HL-60/S4 treated with phorbol 12-myristate 13-acetate at 8.2 ng/mL for 4 days and 3 days (cell line): ENCODE results near the gene HBG2.
"Not testable (repeated sequence)": the region's sequence is repeated elsewhere in the genome, so short reads cannot be mapped to it uniquely, and the experiment has no call there.

Experiments used
- in situ Hi-C: fragments of 300-500 bp; cut with MboI; formaldehyde crosslinking; loops from 2 replicates; pipeline ENCODE4 v1.15.0; 2022; ENCODE audit warnings: low sequenced_read_pairs

The HBG2 gene

DNA sequence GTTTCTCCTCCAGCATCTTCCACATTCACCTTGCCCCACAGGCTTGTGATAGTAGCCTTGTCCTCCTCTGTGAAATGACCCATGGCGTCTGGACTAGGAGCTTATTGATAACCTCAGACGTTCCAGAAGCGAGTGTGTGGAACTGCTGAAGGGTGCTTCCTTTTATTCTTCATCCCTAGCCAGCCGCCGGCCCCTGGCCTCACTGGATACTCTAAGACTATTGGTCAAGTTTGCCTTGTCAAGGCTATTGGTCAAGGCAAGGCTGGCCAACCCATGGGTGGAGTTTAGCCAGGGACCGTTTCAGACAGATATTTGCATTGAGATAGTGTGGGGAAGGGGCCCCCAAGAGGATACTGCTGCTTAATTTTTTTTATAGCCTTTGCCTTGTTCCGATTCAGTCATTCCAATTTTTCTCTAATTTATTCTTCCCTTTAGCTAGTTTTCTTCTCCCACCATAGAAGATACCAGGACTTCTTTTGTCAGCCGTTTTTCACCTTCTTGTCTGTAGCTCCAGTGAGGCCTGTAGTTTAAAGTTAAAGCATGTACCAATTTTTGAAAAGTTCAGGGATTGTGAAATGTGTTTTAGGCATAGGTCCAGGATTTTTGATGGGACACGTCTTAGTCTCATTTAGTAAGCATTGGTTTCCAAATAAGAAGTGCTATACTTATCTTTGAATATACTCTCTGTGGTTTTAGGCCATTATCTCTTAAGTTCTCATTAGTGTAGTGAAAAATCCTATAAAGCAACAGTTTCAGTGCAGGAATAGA, at the start of gene HBG2:
Gene HBG2, minus strand, starts transcription at position 136 of the 768 bp plus-strand sequence. Its CDS starts 53 bp downstream, at position 83.
- in situ Hi-C loops = not testable (repeated sequence)

DNA sequence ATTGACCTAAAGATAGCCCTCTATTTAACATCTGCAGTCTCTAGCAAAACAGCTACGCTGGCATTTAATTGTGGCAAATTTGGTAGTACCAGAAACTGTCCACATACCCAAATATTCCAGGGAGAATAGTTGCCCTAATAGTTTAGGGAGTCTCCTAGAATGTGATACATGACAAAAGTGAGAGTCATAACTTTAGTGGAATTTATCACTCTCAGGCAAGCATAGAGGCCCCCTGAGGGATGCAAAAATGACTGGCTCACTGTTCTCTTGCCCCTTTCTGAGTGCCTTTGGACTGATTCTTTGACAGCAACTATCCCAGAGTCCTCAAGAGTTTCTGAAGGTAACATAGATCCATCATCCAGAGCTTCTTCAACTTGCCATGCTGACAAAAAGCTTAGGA, 49.5 kb upstream of the HBG2 start:
- in situ Hi-C loops = no loop called here

DNA sequence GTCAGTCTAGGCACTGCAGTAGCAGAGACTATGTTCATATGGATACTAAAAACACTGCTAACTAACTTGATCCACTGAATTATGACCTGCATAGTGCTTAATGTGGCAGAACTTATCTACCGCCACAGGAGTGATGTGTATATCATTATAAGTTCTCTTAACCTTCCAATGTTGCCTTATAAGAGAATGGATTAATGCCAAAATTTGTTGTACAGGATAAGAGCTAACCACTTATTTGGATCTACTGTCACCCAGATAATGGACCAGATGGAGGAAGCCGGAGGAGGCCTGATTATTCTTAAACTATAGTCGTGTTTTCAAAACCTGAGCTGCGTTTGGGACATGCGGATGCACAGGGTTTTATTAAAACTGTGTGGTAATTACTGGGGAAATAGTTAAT, 49.0 kb upstream of the HBG2 start:
- in situ Hi-C loops = no loop called here

DNA sequence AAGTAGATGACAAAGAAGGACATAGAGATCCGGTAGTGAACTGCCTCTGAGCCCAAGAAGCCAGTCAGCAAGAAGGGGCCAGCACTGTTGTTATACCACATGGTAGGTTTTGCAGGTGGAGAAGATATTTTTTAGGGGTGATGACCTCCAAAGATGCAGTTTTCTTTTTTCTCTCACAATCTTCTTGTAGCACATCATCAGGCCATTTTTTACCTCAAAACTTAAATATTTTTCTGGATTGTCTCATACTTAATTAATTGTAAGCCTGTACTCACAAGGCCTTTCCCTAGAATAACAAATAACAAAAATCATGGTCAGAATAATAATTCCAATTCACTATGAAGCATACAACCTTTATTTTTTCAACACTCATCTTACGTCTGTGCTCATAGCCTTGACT, 47.3 kb upstream of the HBG2 start, which contains the start of gene OR51B4:
Gene OR51B4, minus strand, starts transcription at position 101 of the 400 bp plus-strand sequence. Its CDS starts 0 bp downstream, at position 101.
- in situ Hi-C loops = no loop called here

DNA sequence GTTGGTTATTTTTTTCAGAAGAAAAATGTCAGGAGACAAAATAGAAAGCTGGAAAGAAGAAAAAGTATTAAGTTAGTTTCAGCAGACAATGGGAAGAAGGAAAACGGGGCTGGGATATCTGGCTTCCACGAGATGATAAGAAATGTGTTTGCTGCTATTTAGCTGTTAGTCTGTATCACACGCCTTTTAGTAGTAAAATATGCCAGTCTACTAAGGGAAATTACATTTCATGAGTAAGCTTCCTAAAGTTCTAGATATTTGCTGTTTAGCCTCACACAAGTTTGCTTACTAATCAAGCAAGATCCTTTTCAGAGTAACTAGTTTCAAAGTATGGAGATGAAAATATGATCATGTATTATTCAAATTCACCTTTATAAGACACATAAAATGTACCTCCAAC, 45.7 kb upstream of the HBG2 start:
- in situ Hi-C loops = no loop called here

DNA sequence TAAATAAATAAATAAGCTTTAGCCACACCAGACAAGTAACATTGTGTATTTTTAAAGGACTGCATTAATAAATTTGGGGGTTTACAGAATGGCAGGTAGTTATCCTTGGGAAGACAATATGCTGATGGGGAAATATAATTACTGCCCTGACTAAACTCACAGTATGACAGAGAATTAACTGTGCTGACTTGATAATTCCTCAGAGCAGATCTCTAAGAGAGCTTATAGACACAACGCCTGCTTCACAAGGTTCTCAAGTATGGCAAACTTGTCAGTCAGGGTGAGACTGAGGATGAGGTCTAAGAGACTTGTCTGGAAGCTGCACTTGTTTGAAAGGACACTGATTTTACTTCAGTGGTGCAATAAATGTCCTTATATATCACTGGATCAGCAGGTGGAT, 43.9 kb upstream of the HBG2 start:
- in situ Hi-C loops = no loop called here

DNA sequence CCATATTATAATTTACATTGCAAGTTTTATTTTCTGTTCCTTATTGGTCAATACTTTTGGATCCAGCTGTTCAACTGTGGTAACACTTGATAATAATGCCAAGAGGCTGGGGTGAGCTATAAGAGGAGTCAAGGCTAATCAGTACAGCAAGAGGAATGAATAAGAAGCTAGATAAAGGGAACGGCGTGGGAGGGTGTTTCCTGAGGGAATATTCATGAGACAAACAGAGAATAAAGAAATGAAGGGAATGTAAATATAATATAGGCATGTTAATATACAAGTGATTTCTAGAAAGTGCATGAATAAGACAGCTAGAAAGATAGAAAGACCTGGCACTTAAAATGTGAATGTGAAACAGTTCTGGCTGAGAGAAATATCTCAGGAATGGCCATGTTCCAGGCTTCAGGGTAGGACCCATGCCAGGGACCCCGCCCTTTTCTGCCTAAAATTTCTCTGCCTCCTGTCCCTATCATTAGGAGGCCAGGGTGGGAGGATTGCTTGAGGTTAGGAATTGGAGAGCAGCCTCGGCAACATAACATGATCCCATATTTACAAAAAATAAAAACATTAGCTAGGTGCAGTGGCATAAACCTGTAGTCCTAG, 43.2 kb upstream of the HBG2 start:
- in situ Hi-C loops = no loop called here

DNA sequence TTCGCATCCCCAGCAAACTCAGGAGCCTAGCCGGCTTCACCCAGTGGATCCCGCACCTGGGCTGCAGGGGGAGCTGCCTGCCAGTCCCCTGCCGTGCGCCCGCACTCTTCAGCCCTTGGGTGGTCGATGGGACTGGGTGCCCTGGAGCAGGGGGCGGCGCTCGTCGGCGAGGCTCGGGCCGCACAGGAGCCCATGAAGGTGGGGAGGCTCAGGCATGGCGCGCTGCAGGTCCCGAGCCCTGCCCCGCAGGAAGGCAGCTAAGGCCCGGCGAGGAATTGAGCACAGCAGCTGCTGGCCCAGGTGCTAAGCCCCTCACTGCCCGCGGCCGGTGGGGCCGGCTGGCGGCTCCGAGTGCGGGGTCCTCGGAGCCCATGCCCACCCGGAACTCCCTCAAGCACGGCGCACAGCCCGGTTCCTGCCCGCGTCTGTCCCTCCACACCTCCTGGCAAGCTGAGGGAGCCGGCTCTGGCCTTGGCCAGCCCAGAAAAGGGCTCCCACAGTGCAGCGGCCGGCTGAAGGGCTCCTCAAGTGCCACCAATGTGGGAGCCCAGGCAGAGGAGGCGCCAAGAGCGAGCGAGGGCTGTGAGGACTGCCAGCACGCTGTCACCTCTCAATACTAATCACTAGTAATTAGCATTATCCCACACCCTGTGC, 39.9 kb upstream of the HBG2 start:
- in situ Hi-C loops = not testable (repeated sequence)

DNA sequence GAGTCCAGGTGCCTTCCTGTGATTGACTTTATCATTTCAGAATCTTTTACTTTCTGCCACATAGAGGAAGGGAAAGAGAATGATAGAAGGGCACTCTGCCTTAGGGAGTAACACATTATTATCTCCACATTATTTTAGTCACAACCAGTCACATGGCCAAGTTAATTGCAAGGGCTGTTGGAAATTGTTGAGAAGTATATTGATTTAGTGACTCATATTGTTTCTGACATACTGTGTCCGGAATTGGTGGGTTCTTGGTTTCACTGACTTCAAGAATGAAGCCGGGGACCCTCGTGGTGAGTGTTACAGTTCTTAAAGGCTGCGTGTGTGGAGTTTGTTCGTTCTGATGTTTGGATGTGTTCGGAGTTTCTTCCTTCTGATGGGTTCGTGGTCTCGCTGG, 38.4 kb upstream of the HBG2 start:
- in situ Hi-C loops = no loop called here

DNA sequence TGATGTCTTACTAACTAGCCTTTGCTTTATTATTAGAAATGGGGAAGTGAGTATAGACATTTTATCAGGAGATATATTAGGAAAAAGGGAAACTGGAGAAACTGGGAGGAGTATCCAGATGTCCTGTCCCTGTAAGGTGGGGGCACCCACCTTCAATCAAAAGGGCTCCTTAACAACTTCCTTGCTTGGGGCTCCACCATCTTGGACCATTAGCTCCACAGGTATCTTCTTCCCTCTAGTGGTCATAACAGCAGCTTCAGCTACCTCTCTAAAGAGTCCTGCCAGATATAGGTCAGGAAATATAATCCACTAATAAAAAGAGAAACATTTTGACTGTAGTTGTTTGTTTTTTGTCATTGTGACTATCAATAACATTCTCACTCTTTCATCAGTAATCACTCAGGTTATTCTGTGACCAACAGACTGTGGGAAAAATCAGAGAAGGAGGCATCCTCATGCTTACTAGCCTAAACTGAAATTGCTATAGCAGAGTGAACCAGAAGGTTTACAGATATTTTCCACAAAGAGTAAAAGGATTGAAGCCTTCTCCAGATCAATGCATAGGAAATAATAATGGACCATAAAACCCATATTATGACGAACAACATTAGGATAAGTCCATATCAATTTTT, 36.7 kb upstream of the HBG2 start:
- in situ Hi-C loops = no loop called here

DNA sequence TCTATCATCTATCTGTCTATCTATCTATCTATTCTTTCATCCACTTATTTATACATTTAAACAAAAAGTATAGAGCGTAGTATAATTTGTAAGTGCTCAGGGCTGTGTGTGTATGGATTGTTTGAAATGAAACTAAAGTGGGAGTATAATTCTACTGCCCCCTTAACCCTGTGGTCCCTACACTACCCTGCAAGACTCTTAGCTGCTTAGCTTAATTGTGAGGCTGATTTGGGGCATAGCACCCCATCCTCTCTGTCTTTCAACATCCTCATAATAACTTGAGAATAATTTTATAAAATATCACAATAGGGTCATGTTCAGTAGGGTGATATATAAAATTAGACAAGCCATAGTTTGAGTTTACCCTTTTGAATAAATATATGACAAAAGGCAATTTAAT, 35.5 kb upstream of the HBG2 start:
- in situ Hi-C loops = no loop called here

DNA sequence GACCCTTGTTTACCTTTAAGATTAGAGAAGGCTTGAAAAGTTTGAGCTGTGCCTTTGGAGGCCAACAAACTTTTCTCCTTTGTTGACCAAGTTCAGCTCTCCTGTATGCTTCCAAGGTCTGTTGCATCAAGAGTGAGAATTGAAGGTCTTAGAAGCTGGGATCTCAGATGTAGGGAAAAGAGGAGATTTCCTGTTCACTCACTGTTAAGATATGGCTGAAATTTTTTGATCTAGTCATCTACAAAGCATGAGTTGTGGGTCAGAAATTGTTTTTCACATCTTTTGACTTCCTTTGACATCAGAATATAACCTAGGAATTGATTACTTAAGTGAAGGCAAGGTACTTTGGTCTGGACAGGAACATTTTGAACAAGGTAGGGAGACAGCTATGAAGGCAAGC, 35.1 kb upstream of the HBG2 start:
- in situ Hi-C loops = no loop called here

DNA sequence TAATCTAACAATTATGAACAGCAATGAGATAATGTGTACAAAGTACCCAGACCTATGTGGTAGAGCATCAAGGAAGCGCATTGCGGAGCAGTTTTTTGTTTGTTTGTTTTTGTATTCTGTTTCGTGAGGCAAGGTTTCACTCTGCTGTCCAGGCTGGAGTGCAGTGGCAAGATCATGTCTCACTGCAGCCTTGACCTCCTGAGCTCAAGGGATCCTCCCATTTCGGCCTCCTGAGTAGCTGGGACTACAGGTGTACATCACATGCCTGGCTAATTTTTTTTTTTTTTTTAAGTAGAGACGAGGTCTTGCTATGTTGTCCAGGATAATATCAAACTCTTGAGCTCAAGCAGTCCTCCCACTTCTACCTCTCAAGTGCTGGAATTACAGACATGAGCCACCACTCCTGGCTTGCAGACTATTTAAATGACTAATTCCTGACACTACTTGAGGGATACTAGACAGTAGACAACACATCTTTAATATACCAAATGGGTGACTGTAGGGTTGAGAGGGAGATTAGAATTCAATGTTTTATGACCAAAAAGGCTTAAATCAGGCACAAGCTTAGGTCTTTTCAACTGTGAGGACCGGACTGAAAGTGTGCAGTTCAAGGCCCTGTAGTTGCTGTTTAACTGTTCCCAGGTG, 34.4 kb upstream of the HBG2 start:
- in situ Hi-C loops = no loop called here

DNA sequence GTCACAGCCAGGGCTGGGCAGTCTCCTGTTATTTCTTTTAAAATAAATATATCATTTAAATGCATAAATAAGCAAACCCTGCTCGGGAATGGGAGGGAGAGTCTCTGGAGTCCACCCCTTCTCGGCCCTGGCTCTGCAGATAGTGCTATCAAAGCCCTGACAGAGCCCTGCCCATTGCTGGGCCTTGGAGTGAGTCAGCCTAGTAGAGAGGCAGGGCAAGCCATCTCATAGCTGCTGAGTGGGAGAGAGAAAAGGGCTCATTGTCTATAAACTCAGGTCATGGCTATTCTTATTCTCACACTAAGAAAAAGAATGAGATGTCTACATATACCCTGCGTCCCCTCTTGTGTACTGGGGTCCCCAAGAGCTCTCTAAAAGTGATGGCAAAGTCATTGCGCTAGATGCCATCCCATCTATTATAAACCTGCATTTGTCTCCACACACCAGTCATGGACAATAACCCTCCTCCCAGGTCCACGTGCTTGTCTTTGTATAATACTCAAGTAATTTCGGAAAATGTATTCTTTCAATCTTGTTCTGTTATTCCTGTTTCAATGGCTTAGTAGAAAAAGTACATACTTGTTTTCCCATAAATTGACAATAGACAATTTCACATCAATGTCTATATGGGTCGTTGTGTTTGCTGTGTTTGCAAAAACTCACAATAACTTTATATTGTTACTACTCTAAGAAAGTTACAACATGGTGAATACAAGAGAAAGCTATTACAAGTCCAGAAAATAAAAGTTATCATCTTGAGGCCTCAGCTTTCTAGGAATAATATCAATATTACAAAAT, 33.7 kb upstream of the HBG2 start:
- in situ Hi-C loops = no loop called here

DNA sequence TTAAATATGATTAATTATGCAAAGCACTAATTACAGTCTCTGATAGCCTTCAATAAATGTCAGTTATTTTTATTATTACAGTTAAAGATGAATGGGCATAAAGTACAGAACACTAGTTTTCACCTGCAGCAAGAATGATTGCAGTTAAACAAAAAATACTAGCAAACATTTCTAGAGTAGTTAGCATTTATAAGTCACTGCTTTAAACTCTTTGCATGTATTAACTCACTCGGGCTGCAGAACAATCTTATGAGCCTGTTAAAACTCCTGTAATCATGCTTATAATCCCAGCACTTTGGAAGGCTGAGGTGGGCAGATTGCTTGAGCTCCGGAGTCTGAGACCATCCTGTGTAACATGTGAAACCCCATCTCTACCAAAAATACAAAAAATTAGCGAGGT, 32.3 kb upstream of the HBG2 start:
- in situ Hi-C loops = no loop called here

DNA sequence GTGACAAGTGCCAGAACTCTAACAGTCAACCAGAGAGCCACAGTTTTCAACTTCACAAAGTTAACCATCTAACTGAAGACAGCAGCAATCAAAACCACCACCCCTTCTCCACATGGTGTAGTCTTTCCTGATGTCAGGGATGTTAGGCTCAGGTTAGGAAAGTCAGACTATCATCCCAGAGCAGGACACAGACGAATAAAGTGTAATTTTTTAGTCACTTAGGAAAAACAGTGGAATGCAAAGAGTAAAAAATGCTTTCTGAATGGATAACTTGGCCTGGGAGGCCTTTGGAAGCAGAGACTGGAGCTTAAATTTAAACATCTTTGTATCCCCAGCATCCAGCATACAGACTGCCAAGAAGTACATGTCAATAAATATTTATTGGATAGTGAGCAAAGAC, 31.8 kb upstream of the HBG2 start:
- in situ Hi-C loops = no loop called here

DNA sequence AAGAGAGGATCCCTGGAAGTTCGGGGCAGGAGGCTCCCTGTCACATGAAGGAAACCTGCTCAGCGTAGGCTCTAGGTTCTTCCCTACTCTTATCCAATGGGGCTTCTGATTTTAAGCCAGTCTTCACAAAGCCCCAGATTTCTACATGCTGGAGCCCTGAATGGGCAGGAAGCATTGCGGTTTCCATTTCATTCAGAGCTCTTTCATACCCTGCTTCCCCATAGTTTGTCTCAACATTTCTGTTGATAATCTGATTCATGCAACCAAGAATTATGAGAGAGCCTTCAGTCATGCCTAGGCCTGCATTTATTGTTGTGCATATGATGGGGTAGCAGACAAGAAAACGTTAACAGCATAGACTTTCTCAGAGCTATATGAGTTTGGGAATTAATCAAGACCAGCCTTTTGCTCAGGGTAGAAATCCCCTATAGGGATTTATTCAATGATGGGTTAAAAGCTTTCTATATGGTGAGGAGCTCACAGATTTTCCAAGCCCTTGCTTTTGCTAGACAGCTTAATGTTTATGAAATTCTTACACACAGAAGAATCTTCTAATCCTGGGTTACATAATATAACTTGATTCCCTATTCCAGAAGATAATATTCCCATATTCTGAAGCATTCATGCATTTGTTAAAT, 31.2 kb upstream of the HBG2 start:
- in situ Hi-C loops = no loop called here

DNA sequence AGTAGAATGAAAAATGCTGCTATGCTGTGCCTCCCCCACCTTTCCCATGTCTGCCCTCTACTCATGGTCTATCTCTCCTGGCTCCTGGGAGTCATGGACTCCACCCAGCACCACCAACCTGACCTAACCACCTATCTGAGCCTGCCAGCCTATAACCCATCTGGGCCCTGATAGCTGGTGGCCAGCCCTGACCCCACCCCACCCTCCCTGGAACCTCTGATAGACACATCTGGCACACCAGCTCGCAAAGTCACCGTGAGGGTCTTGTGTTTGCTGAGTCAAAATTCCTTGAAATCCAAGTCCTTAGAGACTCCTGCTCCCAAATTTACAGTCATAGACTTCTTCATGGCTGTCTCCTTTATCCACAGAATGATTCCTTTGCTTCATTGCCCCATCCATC, 30.1 kb upstream of the HBG2 start:
- in situ Hi-C loops = no loop called here

DNA sequence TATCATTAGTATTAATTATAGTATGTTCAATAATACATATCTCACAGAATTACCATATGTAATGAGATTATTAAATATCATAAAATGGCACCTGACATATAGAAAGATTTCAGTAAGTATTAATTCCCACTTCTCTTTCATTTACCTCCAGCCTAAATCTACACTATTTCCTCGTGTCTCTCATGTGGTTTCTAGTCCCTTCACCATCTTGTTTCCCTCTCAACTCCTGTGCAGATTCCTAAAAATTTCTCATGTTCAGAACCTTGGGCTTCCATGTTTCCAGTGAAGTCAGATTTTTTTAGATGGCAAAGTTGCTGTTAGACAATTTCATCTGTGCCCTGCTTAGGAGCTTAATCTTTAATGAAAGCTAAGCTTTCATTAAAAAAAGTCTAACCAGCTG, 29.3 kb upstream of the HBG2 start:
- in situ Hi-C loops = no loop called here

DNA sequence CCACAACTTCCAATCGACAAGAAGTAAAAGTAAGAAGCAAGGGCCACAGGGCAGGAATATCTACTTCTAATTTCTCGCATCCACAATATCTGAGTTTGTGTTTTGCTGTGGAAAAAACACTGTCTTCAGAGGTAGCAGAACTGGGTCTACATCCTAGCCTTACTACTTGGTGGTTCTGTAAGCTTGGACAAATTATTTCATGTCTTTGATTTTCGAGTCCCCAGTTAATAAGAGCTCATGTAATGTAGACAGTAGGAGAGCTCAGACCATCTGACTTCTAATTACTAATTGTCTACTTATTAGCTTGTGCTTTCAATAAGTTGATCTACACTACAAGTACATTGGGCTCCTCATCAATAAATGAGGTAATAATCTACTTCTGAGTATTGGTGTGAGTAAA, 28.5 kb upstream of the HBG2 start:
- in situ Hi-C loops = no loop called here
